ENCODE data around the gene PRKCA.

The PRKCA gene

DNA sequence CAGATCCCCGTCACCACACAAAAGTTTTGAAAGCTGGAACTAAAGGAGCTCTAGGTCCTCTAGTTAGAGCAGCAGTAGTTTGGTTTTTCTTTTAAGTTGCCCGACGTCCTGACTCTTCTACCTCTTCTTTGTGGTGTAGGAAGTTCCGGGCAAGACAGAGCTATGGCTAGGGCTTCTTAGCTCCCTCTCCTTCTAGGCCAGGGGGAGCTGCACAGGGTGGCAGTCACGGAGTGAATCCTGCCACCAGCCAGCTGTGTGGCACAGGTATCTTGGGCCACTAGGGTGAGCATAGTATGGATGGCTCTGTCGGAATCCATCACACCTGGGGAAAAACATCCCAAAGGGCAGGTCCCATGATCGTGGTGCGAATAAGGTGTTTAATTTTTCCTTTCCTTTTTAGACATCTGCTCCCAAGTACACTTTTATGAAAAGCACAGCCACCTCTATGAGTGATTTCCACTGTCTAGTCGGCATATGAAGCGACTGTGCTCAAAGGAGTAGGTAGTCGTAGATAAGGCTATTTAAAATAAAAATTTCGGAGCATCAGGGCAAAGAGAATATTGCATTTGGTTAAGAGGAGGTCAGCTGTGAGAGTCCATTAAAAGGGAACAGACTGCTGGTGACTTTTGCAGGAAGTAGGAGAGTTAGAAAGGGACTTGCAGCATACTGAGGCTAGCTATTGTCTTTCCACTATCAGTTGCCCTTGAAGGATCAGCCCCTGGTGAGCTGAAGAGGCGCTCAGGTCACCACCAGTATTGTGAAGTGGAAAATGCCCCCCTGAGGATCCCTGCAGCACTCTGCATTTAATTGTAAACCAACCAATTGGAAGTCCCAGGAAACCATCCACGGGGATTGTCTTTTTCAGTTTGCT lies 2.1 kb downstream of the PRKCA start:
- no peak for DNase-seq (ENCODE audit: low spot score)
- TF ChIP-seq, protein P1, sequence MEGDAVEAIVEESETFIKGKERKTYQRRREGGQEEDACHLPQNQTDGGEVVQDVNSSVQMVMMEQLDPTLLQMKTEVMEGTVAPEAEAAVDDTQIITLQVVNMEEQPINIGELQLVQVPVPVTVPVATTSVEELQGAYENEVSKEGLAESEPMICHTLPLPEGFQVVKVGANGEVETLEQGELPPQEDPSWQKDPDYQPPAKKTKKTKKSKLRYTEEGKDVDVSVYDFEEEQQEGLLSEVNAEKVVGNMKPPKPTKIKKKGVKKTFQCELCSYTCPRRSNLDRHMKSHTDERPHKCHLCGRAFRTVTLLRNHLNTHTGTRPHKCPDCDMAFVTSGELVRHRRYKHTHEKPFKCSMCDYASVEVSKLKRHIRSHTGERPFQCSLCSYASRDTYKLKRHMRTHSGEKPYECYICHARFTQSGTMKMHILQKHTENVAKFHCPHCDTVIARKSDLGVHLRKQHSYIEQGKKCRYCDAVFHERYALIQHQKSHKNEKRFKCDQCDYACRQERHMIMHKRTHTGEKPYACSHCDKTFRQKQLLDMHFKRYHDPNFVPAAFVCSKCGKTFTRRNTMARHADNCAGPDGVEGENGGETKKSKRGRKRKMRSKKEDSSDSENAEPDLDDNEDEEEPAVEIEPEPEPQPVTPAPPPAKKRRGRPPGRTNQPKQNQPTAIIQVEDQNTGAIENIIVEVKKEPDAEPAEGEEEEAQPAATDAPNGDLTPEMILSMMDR (IDR thresholded peaks at IDR 0.05; ENCODE audit: extremely low read depth, missing control alignments) = no peak

DNA sequence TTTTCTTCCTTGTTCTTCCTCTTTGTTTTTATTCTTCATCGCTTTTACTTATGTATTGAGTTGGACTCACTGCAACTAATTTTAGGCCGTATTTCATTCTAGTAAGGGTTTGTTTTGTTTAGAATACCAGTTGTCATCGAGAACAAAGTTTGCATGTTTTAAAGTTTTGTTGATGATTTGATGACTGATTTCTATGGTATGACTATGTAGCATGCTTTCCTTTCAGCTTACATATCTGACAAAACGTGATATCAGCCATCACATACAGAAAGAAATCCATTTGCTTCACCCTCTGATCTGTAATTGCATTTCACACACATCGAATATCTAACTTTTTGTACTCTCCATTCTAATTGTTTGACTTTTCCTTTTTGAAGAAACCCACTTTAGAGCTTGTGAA lies 4.0 kb downstream of the PRKCA start:
- no peak for DNase-seq (ENCODE audit: low spot score)
- TF ChIP-seq, protein P1 (IDR thresholded peaks at IDR 0.05; ENCODE audit: extremely low read depth, missing control alignments) = no peak

DNA sequence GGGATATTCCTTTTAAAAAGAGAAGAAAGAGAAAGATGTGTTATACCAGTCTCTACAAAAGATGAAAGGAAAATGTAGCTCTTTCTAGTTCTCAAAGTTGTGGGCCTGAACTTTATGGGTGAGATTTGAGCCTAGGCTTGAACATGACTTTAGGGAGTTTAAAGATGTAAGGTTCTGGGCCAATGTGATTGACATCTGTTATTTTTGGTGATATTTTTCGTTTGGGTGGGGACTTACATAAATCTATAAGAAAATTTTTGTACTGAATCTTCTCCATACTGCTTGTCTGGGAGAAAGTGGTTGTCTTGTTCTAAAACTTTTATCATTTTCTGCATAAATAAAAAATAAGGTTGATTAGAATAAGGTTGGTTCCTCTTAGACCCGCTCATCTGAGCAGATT lies 4.8 kb downstream of the PRKCA start:
- no peak for DNase-seq (ENCODE audit: low spot score)
- TF ChIP-seq, protein P1 (IDR thresholded peaks at IDR 0.05; ENCODE audit: extremely low read depth, missing control alignments) = no peak

DNA sequence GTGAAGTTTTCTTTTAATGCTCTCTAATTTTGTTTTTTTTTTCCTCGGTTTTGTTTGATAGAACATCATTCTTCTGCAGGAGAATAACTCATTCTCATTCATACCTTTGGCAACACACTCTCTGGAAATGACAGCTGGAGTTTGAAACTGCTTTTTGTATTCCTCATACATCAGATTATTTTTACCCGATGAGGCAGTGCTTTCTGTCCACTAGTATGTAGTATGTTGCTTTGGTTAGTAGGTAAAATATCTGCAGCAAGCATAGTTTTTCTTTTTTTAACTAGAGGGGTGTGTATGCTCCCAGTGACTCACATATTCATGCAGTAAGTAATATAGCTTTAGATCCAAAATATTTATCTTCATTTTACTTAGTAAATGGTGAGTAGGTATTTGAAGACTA lies 6.4 kb downstream of the PRKCA start:
- DNase-seq (ENCODE audit: low spot score) = no peak
- TF ChIP-seq, protein P1 (IDR thresholded peaks at IDR 0.05; ENCODE audit: extremely low read depth, missing control alignments) = no peak

DNA sequence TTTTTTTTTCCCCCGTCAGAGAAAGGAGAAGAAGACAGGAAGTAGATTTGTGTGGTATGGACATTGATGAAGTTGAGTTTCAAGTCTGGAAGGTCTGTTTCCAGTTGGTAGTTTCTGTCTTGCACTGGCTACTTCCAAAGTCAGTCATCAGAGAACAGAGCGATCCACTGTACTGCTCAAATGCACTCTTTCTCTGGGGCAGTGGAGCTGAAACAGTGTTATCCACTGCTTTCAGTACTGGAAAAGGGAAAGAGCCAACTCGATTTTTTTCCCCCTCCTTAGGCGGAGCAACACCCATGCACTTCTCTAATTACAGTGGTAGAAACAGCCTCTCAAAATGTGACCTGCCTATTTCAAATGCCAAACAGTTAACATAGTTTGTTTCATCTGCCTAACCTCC lies 7.4 kb downstream of the PRKCA start:
- TF ChIP-seq, protein P1 (IDR thresholded peaks at IDR 0.05; ENCODE audit: extremely low read depth, missing control alignments) = no peak
- no peak for DNase-seq (ENCODE audit: low spot score)

DNA sequence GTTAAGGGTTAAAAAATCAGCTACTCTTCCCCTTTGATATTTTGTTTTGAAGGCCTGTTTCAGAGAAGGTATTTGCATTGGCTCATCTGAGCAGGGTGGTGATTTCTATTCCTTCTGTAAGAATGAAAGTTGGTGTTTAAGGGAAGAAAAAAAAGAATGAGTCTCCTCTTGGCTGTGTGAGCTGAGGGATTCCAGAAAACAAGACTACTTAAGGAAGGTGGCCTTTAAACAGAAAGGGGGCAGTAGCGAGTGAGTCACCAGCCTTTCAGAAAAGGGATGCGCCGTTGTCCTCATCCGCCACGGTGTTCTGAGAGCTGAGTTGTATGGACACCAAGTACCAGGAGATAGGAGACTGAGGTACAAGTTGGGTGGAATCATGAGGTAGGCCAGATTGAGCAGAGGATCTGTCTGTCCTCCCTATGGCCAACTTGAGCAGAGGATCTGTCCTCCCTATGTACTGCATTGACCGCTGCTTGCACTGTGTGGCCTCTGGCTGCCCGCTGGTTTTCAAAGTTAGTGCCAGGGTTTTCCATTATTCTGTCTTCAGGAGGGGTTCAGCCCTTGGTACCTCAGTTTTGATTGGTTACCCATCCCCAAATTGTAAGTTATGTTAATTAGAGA lies 8.2 kb downstream of the PRKCA start:
- DNase-seq (ENCODE audit: low spot score) = no peak
- TF ChIP-seq, protein P1 (IDR thresholded peaks at IDR 0.05; ENCODE audit: extremely low read depth, missing control alignments) = no peak

DNA sequence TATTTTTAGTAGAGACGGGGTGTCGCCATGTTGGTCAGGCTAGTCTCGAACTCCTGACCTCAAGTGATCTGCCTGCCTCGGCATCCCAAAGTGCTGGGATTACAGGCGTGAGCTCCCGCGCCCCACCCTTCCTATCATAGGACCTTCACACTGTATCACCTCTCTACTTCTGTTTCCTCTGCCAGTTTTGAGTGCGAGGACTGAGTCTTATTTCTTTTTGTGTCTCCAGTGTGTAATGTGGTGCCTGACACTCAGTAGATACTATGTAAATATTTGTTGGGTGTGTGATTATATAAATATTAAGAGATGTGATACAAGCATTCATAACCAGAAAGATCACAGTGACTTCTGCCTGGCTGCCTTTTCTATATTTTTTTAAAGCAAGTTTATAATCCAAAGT lies 10.5 kb downstream of the PRKCA start:
- no peak for DNase-seq (ENCODE audit: low spot score)
- TF ChIP-seq, protein P1 (IDR thresholded peaks at IDR 0.05; ENCODE audit: extremely low read depth, missing control alignments) = no peak

Data from GM20000 (cell line).